ENCODE measurements around the gene ERCC8. TPM values are rescaled to one million over a fixed set of nuclear protein-coding genes. Genes with fewer than 3 reads are reported as not detected.

ERCC8 gene
- total and polyA plus RNA-seq, 9 of the 15 experiments (the other 6 are each of a cell fraction or from before 2014, with no cell fraction given): 10.1 to 41.8 (median 24.4) TPM

GRCh38 chr5:60948738-60949137 is 3.9 kb upstream of the ERCC8 start:
- H3K9ac ChIP-seq (ENCODE audit: insufficient read depth in 1 of 2, low read depth in 2 of 2, low read length in 2 of 2): no peak overlapping the region
- TF ChIP-seq GTF3C2 (IDR thresholded peaks at IDR 0.05; ENCODE audit: borderline replicate concordance, extremely low read depth, insufficient read length): no peak
- peak; percentile 54 for TF ChIP-seq RBM25 (IDR thresholded peaks at IDR 0.05; ENCODE audit: low read depth, low read length, severe bottlenecking)
- intact Hi-C loops (cut with micrococcal nuclease): loop anchor here (5.0 kb wide), 1 partner anchor 271 kb away; no protein-coding TSS in a partner anchor
- no peak overlapping the region for H3K27ac ChIP-seq (ENCODE audit: extremely low read depth, low read depth, low read length)
- BruUV-seq (replicated peaks): no TSS peak
- 0 out of 2 replicates have a peak, but pooled peaks cover 2% of the 10 kb centered on the region for H3K9me3 ChIP-seq (replicated peaks; ENCODE audit: control insufficient read depth, insufficient read depth, low read depth, low read length)
- 67% methylated on average over 1 of the region's 1 CpG for WGBS (ENCODE audit: insufficient coverage, low coverage, missing lambda C conversion rate)
- no peaks in the 10 kb centered on the region for H3K9me1 ChIP-seq (ENCODE audit: control insufficient read depth, insufficient read depth, low read length)
- no peak overlapping the region for H3K4me2 ChIP-seq (ENCODE audit: insufficient read depth, low read length)
- H3K27me3 ChIP-seq (ENCODE audit: control insufficient read depth in 2 of 2, insufficient read depth in 2 of 2, low read length in 2 of 2): no peaks in the 10 kb centered on the region
- POLR2A ChIA-PET: no interaction called here
- H4K20me1 ChIP-seq (replicated peaks; ENCODE audit: control insufficient read depth, insufficient read depth, low read length): no peaks in the 10 kb centered on the region
- no peak overlapping the region for H2AFZ ChIP-seq (ENCODE audit: low read depth, low read length)
- no peak for FAIRE-seq
- peaks cover 4% of the 10 kb centered on the region; the same call in 2 of the 3 replicates for H3K36me3 ChIP-seq (ENCODE audit: control insufficient read depth, insufficient read depth, low read length)
- DNase-seq (ENCODE audit: extremely low read depth in 1 of 4, low spot score in 3 of 4): no peak
- no peak overlapping the region for H3K4me3 ChIP-seq
- in situ Hi-C loops (cut with MboI): loop anchor here (25.0 kb wide), 1 partner anchor 261 kb away; no protein-coding TSS in a partner anchor
- H3K4me1 ChIP-seq (replicated peaks in 1 of 2; ENCODE audit: control insufficient read depth in 2 of 2, insufficient read depth in 2 of 2, low read length in 2 of 2): no peaks in the 10 kb centered on the region; a peak in 2 of 5 replicates
- H3K79me2 ChIP-seq (ENCODE audit: control insufficient read depth, insufficient read depth, low read length): peaks cover 90% of the 10 kb centered on the region
- CTCF ChIA-PET (ENCODE audit: low intra/inter-chr PET ratio): interaction anchor here (0.7 kb wide), 1 partner anchor 50 kb away, joined by 3 read pairs; no protein-coding TSS in a partner anchor
- ATAC-seq: no peak

All from K562 (cell line).